Measurements from ENCODE around the gene TBXAS1. TPM values are rescaled to one million over a fixed set of nuclear protein-coding genes. Genes with fewer than 3 reads are reported as not detected.

The TBXAS1 gene
- total and polyA plus RNA-seq, 2 donors (not counting 3 experiments of a cell fraction or from before 2014, with no cell fraction given) = 2.1 to 4.3 TPM

DNA sequence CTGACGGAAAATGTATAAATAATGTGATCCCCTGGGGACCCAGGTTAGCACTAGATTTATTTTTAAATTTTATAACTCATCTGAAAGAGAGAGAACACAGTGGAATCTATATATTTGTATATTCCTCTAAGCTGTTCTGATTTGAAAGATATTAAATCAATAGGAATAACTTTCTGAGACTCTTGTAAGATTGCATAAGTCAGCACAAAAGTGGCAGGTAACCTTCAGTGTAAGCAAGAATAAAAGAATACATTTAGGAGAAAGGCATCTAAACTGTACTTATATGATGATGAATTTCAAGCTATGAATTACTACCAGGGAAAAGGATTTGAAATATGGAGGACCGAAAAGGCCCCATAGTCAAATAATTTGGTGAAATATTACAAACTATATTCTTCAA, 112.8 kb downstream of the TBXAS1 start:
- Histone ChIP-seq H3K4me2 (ENCODE audit: insufficient read depth, low read length) (no peak overlapping the region), H3K9me3 (replicated peaks; ENCODE audit: control insufficient read depth, insufficient read depth, low read length) (no peaks in the 10 kb centered on the region), H3K79me2 (ENCODE audit: control insufficient read depth, insufficient read depth, low read length) (no peaks in the 10 kb centered on the region), H3K4me1 (ENCODE audit: control insufficient read depth, extremely low read depth, insufficient read depth, low read length) (peaks cover 2% of the 10 kb centered on the region), H3K27ac (ENCODE audit: insufficient read depth, low read depth, low read length) (no peak overlapping the region), H3K9me1 (replicated peaks; ENCODE audit: control insufficient read depth, extremely low read depth, insufficient read depth, low read length) (no peaks in the 10 kb centered on the region), H4K20me1 (replicated peaks; ENCODE audit: control insufficient read depth, extremely low read depth, insufficient read depth, low read length) (no peaks in the 10 kb centered on the region), H3K36me3 (ENCODE audit: control insufficient read depth in 2 of 2, extremely low read depth in 1 of 2, insufficient read depth in 2 of 2, low read length in 2 of 2) (no peaks in the 10 kb centered on the region), H3K4me3 (replicated peaks in 1 of 3; ENCODE audit: insufficient read depth in 1 of 3, low read depth in 1 of 3, low read length in 3 of 3) (no peak overlapping the region), H3K9ac (replicated peaks; ENCODE audit: extremely low read depth, insufficient read depth, low read length) (no peak overlapping the region), H3K27me3 (ENCODE audit: control insufficient read depth in 2 of 2, insufficient read depth in 2 of 2, low read length in 2 of 2) (peaks cover 2 to 6% of the 10 kb centered on the region in 2 experiments), H2AFZ (ENCODE audit: low read depth, low read length) (no peak overlapping the region)
- FAIRE-seq (no peak), DNase-seq (ENCODE audit: low read depth, low spot score) (no peak)
- TF ChIP-seq EZH2 (IDR thresholded peaks at IDR 0.05; ENCODE audit: borderline replicate concordance, low read depth, low read length, severe bottlenecking) = no peak
- TF ChIP-seq GATA2 (IDR thresholded peaks at IDR 0.05; ENCODE audit: insufficient read depth, insufficient read length, low read depth, low read length) = no peak
- no peak for TF ChIP-seq FOS (IDR thresholded peaks at IDR 0.05; ENCODE audit: borderline replicate concordance, insufficient read depth, low read length)
- TF ChIP-seq POLR2A (IDR thresholded peaks at IDR 0.05; ENCODE audit: low read depth, low read length) = no peak
- no peak for TF ChIP-seq MYC (IDR thresholded peaks at IDR 0.05; ENCODE audit: low read depth, low read length)
- TF ChIP-seq CTCF (IDR thresholded peaks at IDR 0.05; ENCODE audit: extremely low read depth in 1 of 2, insufficient read depth in 1 of 2, low read depth in 1 of 2, low read length in 2 of 2) = no peak
- TF ChIP-seq JUN (IDR thresholded peaks at IDR 0.05; ENCODE audit: borderline replicate concordance, insufficient read depth, insufficient read length, low read depth) = no peak
- TF ChIP-seq, protein P1, sequence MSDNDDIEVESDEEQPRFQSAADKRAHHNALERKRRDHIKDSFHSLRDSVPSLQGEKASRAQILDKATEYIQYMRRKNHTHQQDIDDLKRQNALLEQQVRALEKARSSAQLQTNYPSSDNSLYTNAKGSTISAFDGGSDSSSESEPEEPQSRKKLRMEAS (IDR thresholded peaks at IDR 0.05; ENCODE audit: insufficient read depth, insufficient read length) = no peak
- no peak for TF ChIP-seq POLR2AphosphoS5 (IDR thresholded peaks at IDR 0.05; ENCODE audit: insufficient read depth, low read depth, low read length)
- dilution Hi-C loops (cut with MboI; ENCODE audit: extremely low pct_ligation_motif_present, low sequenced_read_pairs) = no loop called here
- POLR2A ChIA-PET = no interaction called here
- intact Hi-C loops (cut with micrococcal nuclease) = no loop called here
- BruUV-seq (replicated peaks) = no TSS peak
- CTCF ChIA-PET = no interaction called here
